GM23338 (cell line): ENCODE results near the gene SETD4. TPM values are rescaled to one million over a fixed set of nuclear protein-coding genes. Genes with fewer than 3 reads are reported as not detected.

ENCODE experiments used
- ATAC-seq: fragments of 200-7000 bp; cut with Tn5 transposase; 3 replicates; pipeline ENCODE4 v1.9.1; 2020
- DNase-seq: peaks from one replicate; pipeline ENCODE4 v3.0.0-alpha.2; 2015; ENCODE audit warnings: low spot score
- H2AFZ ChIP-seq: fragments of 200-600 bp; sonication (generic); 2 replicates; pipeline ENCODE4 v1.8.0; 2016; ENCODE audit warnings: antibody characterized with exemption, mild to moderate bottlenecking, moderate library complexity
- H3F3A ChIP-seq: fragments of 200-600 bp; sonication (generic); replicated peaks from 2 replicates; pipeline ENCODE4 v1.8.0; 2017; ENCODE audit warnings: antibody characterized with exemption, mixed run types, low read depth
- H3K27ac ChIP-seq: fragments of 200-600 bp; sonication (generic); 2 replicates; pipeline ENCODE4 v1.6.1; 2016; ENCODE audit warnings: low read depth
- H3K27me3 ChIP-seq: fragments of 200-600 bp; sonication (generic); 2 replicates; pipeline ENCODE4 v1.8.0; 2016; ENCODE audit warnings: mild to moderate bottlenecking, mixed run types, moderate library complexity; ENCODE audit not compliant: insufficient read depth
- H3K36me3 ChIP-seq: fragments of 200-600 bp; sonication (generic); 2 replicates; pipeline ENCODE4 v1.8.0; 2016; ENCODE audit warnings: mild to moderate bottlenecking; ENCODE audit not compliant: insufficient read depth
- H3K4me1 ChIP-seq: fragments of 200-600 bp; sonication (generic); 2 replicates; pipeline ENCODE4 v1.8.0; 2016; ENCODE audit warnings: mild to moderate bottlenecking, moderate library complexity; ENCODE audit not compliant: insufficient read depth
- H3K4me2 ChIP-seq: fragments of 200-600 bp; sonication (generic); 2 replicates; pipeline ENCODE4 v1.7.1; 2017; ENCODE audit warnings: mixed run types
- H3K4me3 ChIP-seq: fragments of 200-600 bp; sonication (generic); 2 replicates; pipeline ENCODE4 v1.6.1; 2016; ENCODE audit warnings: mixed run types
- H3K79me2 ChIP-seq: fragments of 200-600 bp; sonication (generic); replicated peaks from 2 replicates; pipeline ENCODE4 v1.8.0; 2017; ENCODE audit warnings: mild to moderate bottlenecking; ENCODE audit not compliant: insufficient read depth
- H3K9me2 ChIP-seq: fragments of 200-600 bp; sonication (generic); 2 replicates; pipeline ENCODE4 v1.8.0; 2017; ENCODE audit not compliant: insufficient read depth
- H4K20me1 ChIP-seq: fragments of 200-600 bp; sonication (generic); replicated peaks from 2 replicates; pipeline ENCODE4 v1.8.0; 2017; ENCODE audit warnings: mild to moderate bottlenecking; ENCODE audit not compliant: insufficient read depth
- H3K27ac Mint-ChIP-seq: 2 replicates; pipeline ENCODE4 v1.8.0; 2020; ENCODE audit warnings: inconsistent platforms, mild to moderate bottlenecking, moderate library complexity, mixed read lengths
- H3K27me3 Mint-ChIP-seq: 3 replicates; pipeline ENCODE4 v1.8.0; 2022; ENCODE audit warnings: low read depth, mild to moderate bottlenecking, moderate library complexity, mixed read lengths, inconsistent platforms; ENCODE audit not compliant: insufficient read depth, poor library complexity
- H3K36me3 Mint-ChIP-seq: 3 replicates; pipeline ENCODE4 v1.8.0; 2021; ENCODE audit warnings: low read depth, mild to moderate bottlenecking, inconsistent platforms, moderate library complexity, mixed read lengths
- H3K4me1 Mint-ChIP-seq: 3 replicates; pipeline ENCODE4 v1.8.0; 2020; ENCODE audit warnings: mild to moderate bottlenecking, inconsistent platforms, mixed read lengths
- H3K4me3 Mint-ChIP-seq: 3 replicates; pipeline ENCODE4 v1.8.0; 2021; ENCODE audit warnings: moderate library complexity, mild to moderate bottlenecking, inconsistent platforms, mixed read lengths
- H3K9me3 Mint-ChIP-seq: 3 replicates; pipeline ENCODE4 v1.8.0; 2020; ENCODE audit warnings: moderate library complexity, mild to moderate bottlenecking, inconsistent platforms, mixed read lengths
- CREB1 ChIP-seq: fragments of 250-450 bp; sonication (Bioruptor Pico); IDR thresholded peaks from 2 replicates; pipeline ENCODE4 v1.5.0; 2020; ENCODE audit warnings: low read depth, mild to moderate bottlenecking, moderate library complexity
- ETS1 ChIP-seq: IDR thresholded peaks from 2 replicates; pipeline ENCODE4 v1.6.1; 2016; ENCODE audit warnings: antibody characterized with exemption
- EZH2 ChIP-seq: fragments of 200-600 bp; sonication (generic); IDR thresholded peaks from one replicate; pipeline ENCODE4 v1.8.0; 2017; ENCODE audit warnings: antibody characterized with exemption, mild to moderate bottlenecking, low read depth; ENCODE audit not compliant: unreplicated experiment
- EZH2phosphoT487 ChIP-seq: fragments of 200-600 bp; sonication (generic); IDR thresholded peaks from one replicate; pipeline ENCODE4 v1.8.1; 2018; ENCODE audit warnings: antibody characterized with exemption; ENCODE audit not compliant: unreplicated experiment
- NANOG ChIP-seq: IDR thresholded peaks from 2 replicates; pipeline ENCODE4 v1.6.1; 2016; ENCODE audit warnings: antibody characterized with exemption, borderline replicate concordance
- STAT1 ChIP-seq: IDR thresholded peaks from one replicate; pipeline ENCODE4 v1.6.1; 2016; ENCODE audit warnings: antibody characterized with exemption; ENCODE audit not compliant: unreplicated experiment
- ZNF331 ChIP-seq: fragments of 250-450 bp; sonication (Bioruptor Pico); IDR thresholded peaks from 2 replicates; pipeline ENCODE4 v1.5.0; 2020; ENCODE audit warnings: low read depth, mild to moderate bottlenecking, moderate library complexity
- ZNF462 ChIP-seq: fragments of 250-450 bp; sonication (Bioruptor Pico); IDR thresholded peaks from 2 replicates; pipeline ENCODE4 v1.5.0; 2020; ENCODE audit warnings: mild to moderate bottlenecking, moderate library complexity
- polyA plus RNA-seq: library from polyadenylated mRNA; unstranded; fragments of >200 nt; fragmentation: Nextera tagmentation; extraction: Ambion mirVana; gene quantifications from 2 replicates; pipeline ENCODE4 v1.2.1, GENCODE V29; 2016
- total RNA-seq: library from RNA; depleted of rRNA; stranded (reverse); fragments of >200 nt; shearing (Covaris generic); gene quantifications from 2 replicates; pipeline ENCODE4 v1.2.3, GENCODE V29; 2014
- TF ChIP-seq, protein P1 (sequence below), 2 experiments: fragments of 200-600 bp in 1 of 2; sonication (generic) in 1 of 2; conservative IDR thresholded peaks; 2 replicates each; pipeline versions ENCODE4 v1.5.1 to v1.6.1; 2016 to 2017; ENCODE audit warnings: antibody characterized with exemption in 2 of 2, low read depth in 2 of 2, mild to moderate bottlenecking in 2 of 2, moderate library complexity in 1 of 2

The SETD4 gene
- total and polyA plus RNA-seq, 2 experiments from 2014 or later: 32.5 to 45.1 TPM

DNA sequence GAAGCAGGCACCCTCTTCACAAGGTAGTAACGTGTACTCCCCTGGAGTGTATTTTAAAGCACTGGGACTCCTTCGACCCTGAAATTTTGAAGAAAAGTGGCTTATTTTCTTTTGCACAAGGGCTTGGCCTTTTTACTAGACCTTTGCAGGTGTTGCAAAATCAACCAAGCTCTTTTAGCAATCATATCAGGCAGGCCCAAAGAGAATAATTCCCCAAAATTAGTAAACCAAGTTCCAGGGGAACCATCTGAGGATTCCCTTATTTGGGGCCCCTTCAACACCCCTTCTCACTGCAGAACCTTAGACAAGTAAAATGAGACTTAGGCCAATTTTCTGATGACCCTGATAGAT, 37.8 kb upstream of the SETD4 start:
- Histone ChIP-seq H3K9me2 (no peaks in the 10 kb centered on the region), H3F3A (0 out of 2 replicates have a peak, but pooled peaks cover 9% of the 10 kb centered on the region), H3K27ac (peak overlapping the region; percentile 98), H3K79me2 (no peaks in the 10 kb centered on the region), H4K20me1 (no peaks in the 10 kb centered on the region), H3K4me2 (peak overlapping the region; percentile 42; the same call in 1 of the 2 replicates), H3K27me3 (no peaks in the 10 kb centered on the region), H2AFZ (no peak overlapping the region), H3K36me3 (peaks cover 13% of the 10 kb centered on the region), H3K4me1 (peaks cover 54% of the 10 kb centered on the region), H3K4me3 (peak overlapping the region; percentile 24; the same call in 1 of the 2 replicates)
- Mint-ChIP-seq H3K27ac (peak overlapping the region; percentile 97), H3K4me3 (no peak overlapping the region), H3K9me3 (peaks cover 45% of the 10 kb centered on the region), H3K36me3 (peaks cover 51% of the 10 kb centered on the region), H3K4me1 (peaks cover 64% of the 10 kb centered on the region), H3K27me3 (peaks cover 10% of the 10 kb centered on the region)
- ATAC-seq (no peak), DNase-seq (no peak)
- TF ChIP-seq, protein P1, sequence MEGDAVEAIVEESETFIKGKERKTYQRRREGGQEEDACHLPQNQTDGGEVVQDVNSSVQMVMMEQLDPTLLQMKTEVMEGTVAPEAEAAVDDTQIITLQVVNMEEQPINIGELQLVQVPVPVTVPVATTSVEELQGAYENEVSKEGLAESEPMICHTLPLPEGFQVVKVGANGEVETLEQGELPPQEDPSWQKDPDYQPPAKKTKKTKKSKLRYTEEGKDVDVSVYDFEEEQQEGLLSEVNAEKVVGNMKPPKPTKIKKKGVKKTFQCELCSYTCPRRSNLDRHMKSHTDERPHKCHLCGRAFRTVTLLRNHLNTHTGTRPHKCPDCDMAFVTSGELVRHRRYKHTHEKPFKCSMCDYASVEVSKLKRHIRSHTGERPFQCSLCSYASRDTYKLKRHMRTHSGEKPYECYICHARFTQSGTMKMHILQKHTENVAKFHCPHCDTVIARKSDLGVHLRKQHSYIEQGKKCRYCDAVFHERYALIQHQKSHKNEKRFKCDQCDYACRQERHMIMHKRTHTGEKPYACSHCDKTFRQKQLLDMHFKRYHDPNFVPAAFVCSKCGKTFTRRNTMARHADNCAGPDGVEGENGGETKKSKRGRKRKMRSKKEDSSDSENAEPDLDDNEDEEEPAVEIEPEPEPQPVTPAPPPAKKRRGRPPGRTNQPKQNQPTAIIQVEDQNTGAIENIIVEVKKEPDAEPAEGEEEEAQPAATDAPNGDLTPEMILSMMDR (conservative IDR thresholded peaks at IDR 0.05; ENCODE audit: low read depth in 2 of 2): no peak
- TF ChIP-seq EZH2 (no peak), ZNF462 (no peak), ETS1 (no peak), EZH2phosphoT487 (no peak), CREB1 (CRISPR knock-in tag) (no peak), NANOG (no peak), STAT1 (no peak), ZNF331 (CRISPR knock-in tag) (no peak)
